Lung microvascular endothelial cell (primary cell): ENCODE results near the gene FOXJ1. TPM values are rescaled to one million over a fixed set of nuclear protein-coding genes. Genes with fewer than 3 reads are reported as not detected.

ENCODE experiments used
- DNase-seq, 2 donors: peaks; one replicate each; pipeline versions ENCODE4 v3.0.0 to v3.0.0-alpha.2; 2010; ENCODE audit warnings: low read depth in 2 of 2
- total RNA-seq: library from RNA; depleted of rRNA; stranded (reverse); fragments of >200 nt; gene quantifications from 2 replicates; pipeline ENCODE4 v1.2.1, GENCODE V29; 2014

Gene FOXJ1
- total RNA-seq, 1 donor from 2014 or later, result not detected

GRCh38 chr17:76142039-76142584, 1.1 kb upstream of the FOXJ1 start:
- DNase-seq, result no peak

- DNase-seq, result no peak
These were observed 309 bp downstream of the FOXJ1 start for GRCh38 chr17:76140661-76141211.

GRCh38 chr17:76139801-76140660, 1.0 kb downstream of the FOXJ1 start:
- DNase-seq, result peak in 1 of 2 donors; percentile 42

- no peak for DNase-seq
These were observed 1.9 kb downstream of the FOXJ1 start for GRCh38 chr17:76138896-76139752.

GRCh38 chr17:76138234-76138895, 2.7 kb downstream of the FOXJ1 start:
- no peak for DNase-seq

GRCh38 chr17:76137351-76138233, 3.5 kb downstream of the FOXJ1 start:
- DNase-seq, result no peak

- no peak for DNase-seq
These were observed 4.1 kb downstream of the FOXJ1 start for GRCh38 chr17:76137001-76137350.

- no peak for DNase-seq
These were observed 4.6 kb downstream of the FOXJ1 start for GRCh38 chr17:76136276-76137000.

GRCh38 chr17:76135810-76136188, 5.2 kb downstream of the FOXJ1 start:
- no peak for DNase-seq

- no peak for DNase-seq
These were observed 5.9 kb downstream of the FOXJ1 start for GRCh38 chr17:76134911-76135809.

GRCh38 chr17:76132574-76133338, 8.3 kb downstream of the FOXJ1 start:
- DNase-seq, result no peak

GRCh38 chr17:76131692-76132573, 9.1 kb downstream of the FOXJ1 start:
- no peak for DNase-seq

- DNase-seq, result no peak
These were observed 9.9 kb downstream of the FOXJ1 start for GRCh38 chr17:76131051-76131691.

GRCh38 chr17:76130473-76130872, 10.6 kb downstream of the FOXJ1 start:
- no peak for DNase-seq

GRCh38 chr17:76125922-76126321, 15.1 kb downstream of the FOXJ1 start:
- DNase-seq, result no peak

- DNase-seq, result no peak
These were observed 15.7 kb downstream of the FOXJ1 start for GRCh38 chr17:76125391-76125675.
